T-helper 1 cell treated with Interleukin-12 subunit alpha and Interleukin-12 subunit beta and Interleukin-4 antibody, amounts not matched to agents 30 μg/mL and 1 μg/mL, for 36 hours (primary cell): Measurements from ENCODE around the gene B3GNT9.

ENCODE experiments used
- H3K27ac Mint-ChIP-seq: one replicate; pipeline ENCODE4 v1.8.0; 2021; ENCODE audit warnings: mild to moderate bottlenecking, mixed read lengths
- H3K27me3 Mint-ChIP-seq: one replicate; pipeline ENCODE4 v1.8.0; 2021; ENCODE audit warnings: low read depth, mixed read lengths
- H3K36me3 Mint-ChIP-seq: one replicate; pipeline ENCODE4 v1.8.0; 2021; ENCODE audit warnings: low read depth, mixed read lengths
- H3K4me1 Mint-ChIP-seq: one replicate; pipeline ENCODE4 v1.8.0; 2021; ENCODE audit warnings: low read depth, mixed read lengths
- H3K4me3 Mint-ChIP-seq: one replicate; pipeline ENCODE4 v1.8.0; 2021; ENCODE audit warnings: mild to moderate bottlenecking, moderate library complexity, mixed read lengths
- H3K9me3 Mint-ChIP-seq: one replicate; pipeline ENCODE4 v1.8.0; 2021; ENCODE audit warnings: mixed read lengths

Gene B3GNT9, protein sequence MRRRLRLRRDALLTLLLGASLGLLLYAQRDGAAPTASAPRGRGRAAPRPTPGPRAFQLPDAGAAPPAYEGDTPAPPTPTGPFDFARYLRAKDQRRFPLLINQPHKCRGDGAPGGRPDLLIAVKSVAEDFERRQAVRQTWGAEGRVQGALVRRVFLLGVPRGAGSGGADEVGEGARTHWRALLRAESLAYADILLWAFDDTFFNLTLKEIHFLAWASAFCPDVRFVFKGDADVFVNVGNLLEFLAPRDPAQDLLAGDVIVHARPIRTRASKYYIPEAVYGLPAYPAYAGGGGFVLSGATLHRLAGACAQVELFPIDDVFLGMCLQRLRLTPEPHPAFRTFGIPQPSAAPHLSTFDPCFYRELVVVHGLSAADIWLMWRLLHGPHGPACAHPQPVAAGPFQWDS

GRCh38 chr16:67150833-67151396 is at the start of gene B3GNT9:
TSS of gene B3GNT9 (minus strand) at chr16:67150998. CDS start at chr16:67150485, 513 bp downstream.
- peaks cover 34% of the 10 kb centered on the region for H3K36me3 Mint-ChIP-seq
- no peaks in the 10 kb centered on the region for H3K27me3 Mint-ChIP-seq
- H3K4me3 Mint-ChIP-seq: peak within 1 kb of the TSS; percentile 79
- peak within 1 kb of the TSS; percentile 50 for H3K27ac Mint-ChIP-seq
- H3K9me3 Mint-ChIP-seq: no peaks in the 10 kb centered on the region
- peaks cover 29% of the 10 kb centered on the region for H3K4me1 Mint-ChIP-seq

GRCh38 chr16:67200491-67200890 is 49.7 kb upstream of the B3GNT9 start:
- H3K9me3 Mint-ChIP-seq: no peaks in the 10 kb centered on the region
- peaks cover 8% of the 10 kb centered on the region for H3K4me1 Mint-ChIP-seq
- no peak overlapping the region for H3K27ac Mint-ChIP-seq
- H3K27me3 Mint-ChIP-seq: no peaks in the 10 kb centered on the region
- H3K4me3 Mint-ChIP-seq: no peak overlapping the region
- H3K36me3 Mint-ChIP-seq: peaks cover 20% of the 10 kb centered on the region

DNA sequence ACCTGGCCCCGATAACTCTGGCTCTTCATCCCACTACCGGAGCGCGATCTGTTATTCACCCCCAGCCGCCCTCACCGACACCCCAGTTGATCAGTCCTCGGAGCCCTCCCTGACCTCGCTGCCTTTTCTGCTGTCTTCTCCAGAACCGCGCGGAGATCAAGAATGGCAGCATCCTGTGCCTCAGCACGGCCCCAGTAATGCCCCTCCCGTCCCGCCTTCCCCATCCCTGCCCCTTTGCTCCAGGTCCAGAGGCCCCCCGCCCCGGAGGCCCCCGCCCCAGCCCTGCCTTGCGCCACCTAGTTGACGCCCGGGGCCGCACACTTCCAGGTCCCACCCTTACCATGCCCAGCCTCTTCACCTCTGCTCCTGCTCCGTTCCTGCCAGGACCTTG is 49.0 kb upstream of the B3GNT9 start:
- no peak overlapping the region for H3K27ac Mint-ChIP-seq
- no peaks in the 10 kb centered on the region for H3K9me3 Mint-ChIP-seq
- H3K27me3 Mint-ChIP-seq: no peaks in the 10 kb centered on the region
- peaks cover 8% of the 10 kb centered on the region for H3K4me1 Mint-ChIP-seq
- H3K36me3 Mint-ChIP-seq: peaks cover 27% of the 10 kb centered on the region
- no peak overlapping the region for H3K4me3 Mint-ChIP-seq

GRCh38 chr16:67199011-67199807 is 48.4 kb upstream of the B3GNT9 start, which contains the start of gene ELMO3:
TSS of gene ELMO3 (plus strand) at chr16:67199131. CDS start at chr16:67199327, 196 bp downstream.
- no peak within 1 kb of the TSS for H3K27ac Mint-ChIP-seq
- H3K4me1 Mint-ChIP-seq: peaks cover 8% of the 10 kb centered on the region
- H3K36me3 Mint-ChIP-seq: peaks cover 32% of the 10 kb centered on the region
- no peaks in the 10 kb centered on the region for H3K27me3 Mint-ChIP-seq
- no peak within 1 kb of the TSS for H3K4me3 Mint-ChIP-seq
- no peaks in the 10 kb centered on the region for H3K9me3 Mint-ChIP-seq

DNA sequence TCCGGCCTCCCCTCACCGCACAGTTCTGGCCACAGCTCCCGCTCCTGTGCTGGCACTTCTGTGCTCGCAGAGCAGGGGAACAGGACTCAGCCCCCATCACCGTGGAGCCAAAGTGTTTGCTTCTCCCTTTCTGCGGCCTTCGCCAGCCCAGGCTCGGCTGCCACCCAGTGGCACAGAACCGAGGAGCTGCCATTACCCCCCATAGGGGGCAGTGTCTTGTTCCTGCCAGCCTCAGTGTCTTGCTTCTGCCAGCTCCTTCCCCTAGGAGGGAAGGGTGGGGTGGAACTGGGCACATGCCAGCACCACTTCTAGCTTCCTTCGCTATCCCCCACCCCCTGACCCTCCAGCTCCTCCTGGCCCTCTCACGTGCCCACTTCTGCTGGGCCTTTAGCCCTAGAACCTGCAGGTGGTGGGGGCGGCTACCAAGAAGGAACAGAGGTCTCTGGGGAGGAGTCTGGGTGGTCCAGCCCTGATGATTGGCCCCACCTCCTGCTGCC is 47.5 kb upstream of the B3GNT9 start:
- Mint-ChIP-seq H3K36me3 (peaks cover 36% of the 10 kb centered on the region), H3K4me1 (peaks cover 17% of the 10 kb centered on the region), H3K27me3 (no peaks in the 10 kb centered on the region), H3K27ac (no peak overlapping the region), H3K9me3 (no peaks in the 10 kb centered on the region), H3K4me3 (no peak overlapping the region)

DNA sequence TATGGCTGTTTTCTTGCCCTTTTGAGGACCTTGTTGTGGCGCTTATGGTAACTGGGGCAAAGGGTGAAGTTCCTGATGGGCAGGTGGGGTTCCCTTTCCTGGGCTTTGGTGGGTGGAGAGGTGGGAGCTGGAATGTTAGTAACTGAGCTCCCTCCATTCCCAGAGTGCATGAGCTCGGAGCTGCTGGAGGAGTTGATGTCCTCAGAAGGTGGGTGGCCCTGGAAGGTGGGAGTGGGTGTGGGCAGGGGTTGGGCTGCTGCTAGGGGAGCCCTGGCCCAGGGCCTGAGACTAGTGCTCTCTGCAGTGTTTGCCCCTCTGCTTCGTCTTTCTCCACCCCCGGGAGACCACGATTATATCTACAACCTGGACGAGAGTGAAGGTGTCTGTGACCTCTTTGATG is 46.9 kb upstream of the B3GNT9 start:
- Mint-ChIP-seq H3K4me1 (peaks cover 20% of the 10 kb centered on the region), H3K27me3 (no peaks in the 10 kb centered on the region), H3K27ac (no peak overlapping the region), H3K4me3 (no peak overlapping the region), H3K36me3 (peaks cover 38% of the 10 kb centered on the region), H3K9me3 (no peaks in the 10 kb centered on the region)

GRCh38 chr16:67196881-67197280 is 46.1 kb upstream of the B3GNT9 start:
- Mint-ChIP-seq H3K27me3 (no peaks in the 10 kb centered on the region), H3K27ac (no peak overlapping the region), H3K4me3 (no peak overlapping the region), H3K4me1 (peaks cover 23% of the 10 kb centered on the region), H3K36me3 (peaks cover 40% of the 10 kb centered on the region), H3K9me3 (no peaks in the 10 kb centered on the region)

GRCh38 chr16:67195676-67196075 is 44.9 kb upstream of the B3GNT9 start:
- Mint-ChIP-seq H3K4me3 (no peak overlapping the region), H3K27ac (no peak overlapping the region), H3K4me1 (peaks cover 29% of the 10 kb centered on the region), H3K9me3 (no peaks in the 10 kb centered on the region), H3K36me3 (peaks cover 40% of the 10 kb centered on the region), H3K27me3 (no peaks in the 10 kb centered on the region)

- Mint-ChIP-seq H3K27ac (peak overlapping the region; percentile 59), H3K4me1 (peaks cover 29% of the 10 kb centered on the region), H3K36me3 (peaks cover 38% of the 10 kb centered on the region)
Observed at GRCh38 chr16:67194260-67194659, 43.5 kb upstream of the B3GNT9 start.

DNA sequence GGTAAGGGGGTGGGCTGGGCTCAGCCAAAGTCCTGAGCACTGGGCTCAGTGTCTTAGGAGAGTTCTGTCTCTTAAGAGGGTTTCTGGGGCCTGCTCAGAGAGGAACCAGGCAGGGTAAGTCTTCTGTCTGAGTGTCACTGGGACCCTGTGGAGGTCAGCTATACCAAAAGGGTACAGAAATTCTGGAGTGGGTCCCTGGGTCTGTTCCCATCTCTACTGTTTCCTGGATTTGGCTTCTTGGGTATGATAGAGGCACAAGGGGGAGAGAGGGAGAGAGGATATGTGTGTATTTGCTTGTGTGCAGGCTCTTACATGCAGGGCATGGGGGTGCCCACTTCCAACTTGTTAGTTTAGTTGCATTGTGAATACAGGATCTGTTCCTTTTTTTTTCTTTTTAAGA is 42.7 kb upstream of the B3GNT9 start:
- Mint-ChIP-seq H3K36me3 (peaks cover 38% of the 10 kb centered on the region), H3K27ac (peak overlapping the region; percentile 59), H3K4me3 (peak overlapping the region; percentile 89), H3K4me1 (peaks cover 29% of the 10 kb centered on the region), H3K9me3 (no peaks in the 10 kb centered on the region), H3K27me3 (no peaks in the 10 kb centered on the region)

More at GRCh38 chr16:67194260-67194659, 43.5 kb upstream of the B3GNT9 start:
- Mint-ChIP-seq H3K27me3 (no peaks in the 10 kb centered on the region), H3K9me3 (no peaks in the 10 kb centered on the region), H3K4me3 (peak overlapping the region; percentile 89)

- peaks cover 29% of the 10 kb centered on the region for H3K4me1 Mint-ChIP-seq
- H3K4me3 Mint-ChIP-seq: peak overlapping the region; percentile 89
- H3K9me3 Mint-ChIP-seq: no peaks in the 10 kb centered on the region
- no peaks in the 10 kb centered on the region for H3K27me3 Mint-ChIP-seq
- H3K27ac Mint-ChIP-seq: peak overlapping the region; percentile 82
- peaks cover 33% of the 10 kb centered on the region for H3K36me3 Mint-ChIP-seq
Observed at GRCh38 chr16:67192781-67193361, 42.1 kb upstream of the B3GNT9 start.

- peak within 1 kb of the TSS; percentile 89 for H3K4me3 Mint-ChIP-seq
- H3K27ac Mint-ChIP-seq: peak within 1 kb of the TSS; percentile 82
- H3K9me3 Mint-ChIP-seq: no peaks in the 10 kb centered on the region
- H3K4me1 Mint-ChIP-seq: peaks cover 29% of the 10 kb centered on the region
- H3K36me3 Mint-ChIP-seq: peaks cover 33% of the 10 kb centered on the region
- no peaks in the 10 kb centered on the region for H3K27me3 Mint-ChIP-seq
Observed at GRCh38 chr16:67191995-67192681, 41.3 kb upstream of the B3GNT9 start, which contains the start of gene E2F4. TSS of gene E2F4 (plus strand) at chr16:67192155. CDS start at chr16:67192228, 73 bp downstream.

DNA sequence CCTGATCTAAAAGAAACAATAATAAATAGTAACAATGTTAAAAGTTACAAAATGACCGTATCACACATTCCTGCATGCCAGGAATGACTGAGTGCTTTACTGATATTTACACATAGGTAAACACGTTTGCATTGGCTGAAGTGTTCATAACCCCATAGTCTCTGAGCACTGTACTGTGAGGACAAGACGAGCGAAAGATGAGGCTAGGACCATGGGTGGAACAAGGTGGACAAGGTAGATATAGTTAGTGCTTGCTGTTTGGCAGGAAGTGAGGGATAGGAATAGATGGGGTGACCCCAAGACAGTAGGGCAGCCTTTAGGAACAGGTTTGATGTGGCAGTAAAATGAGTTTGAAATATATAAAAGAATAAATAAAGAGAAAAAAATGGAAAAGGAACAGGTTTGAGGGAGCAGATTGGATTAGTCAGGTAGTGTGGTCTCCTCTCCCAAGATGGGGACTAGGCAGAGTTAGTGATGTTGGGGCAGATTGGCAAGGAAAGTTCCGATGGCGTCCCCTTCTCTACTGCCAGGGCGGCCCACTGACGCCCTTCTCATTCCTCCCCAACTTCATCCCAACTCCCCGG is 40.7 kb upstream of the B3GNT9 start:
- Mint-ChIP-seq H3K4me1 (peaks cover 26% of the 10 kb centered on the region), H3K27ac (peak overlapping the region; percentile 81), H3K4me3 (peak overlapping the region; percentile 89), H3K27me3 (no peaks in the 10 kb centered on the region), H3K36me3 (peaks cover 29% of the 10 kb centered on the region), H3K9me3 (no peaks in the 10 kb centered on the region)
